Limb (tissue), 2 donors: Measurements from ENCODE around the gene ADCY10.
"Not testable (repeated sequence)": the region's sequence is repeated elsewhere in the genome, so short reads cannot be mapped to it uniquely, and the experiment has no call there.

ENCODE experiments used
- DNase-seq, 2 donors: peaks; one replicate each; pipeline ENCODE4 v3.0.0-alpha.2; 2016; ENCODE audit errors: extremely low spot score in 2 of 2

The ADCY10 gene

DNA sequence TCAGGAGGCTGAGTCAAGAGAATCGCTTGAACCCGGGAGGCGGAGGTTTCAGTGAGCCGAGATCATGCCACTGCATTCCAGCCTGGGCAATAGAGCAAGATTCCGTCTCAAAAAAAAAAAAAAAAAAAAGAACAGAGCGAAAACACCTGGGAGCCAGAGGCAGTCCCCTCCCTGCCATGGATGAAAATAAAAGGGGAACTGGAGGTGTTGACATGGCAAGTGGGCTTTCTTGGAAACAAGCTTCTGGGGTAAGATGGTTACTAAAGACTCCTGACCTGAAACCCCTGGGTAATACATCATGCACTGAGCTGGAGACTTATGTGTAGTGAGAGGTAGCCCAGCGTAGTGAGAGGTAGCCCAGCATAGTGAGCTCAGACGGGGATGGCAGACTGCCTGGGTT lies 31.6 kb downstream of the ADCY10 start:
- DNase-seq: no peak

DNA sequence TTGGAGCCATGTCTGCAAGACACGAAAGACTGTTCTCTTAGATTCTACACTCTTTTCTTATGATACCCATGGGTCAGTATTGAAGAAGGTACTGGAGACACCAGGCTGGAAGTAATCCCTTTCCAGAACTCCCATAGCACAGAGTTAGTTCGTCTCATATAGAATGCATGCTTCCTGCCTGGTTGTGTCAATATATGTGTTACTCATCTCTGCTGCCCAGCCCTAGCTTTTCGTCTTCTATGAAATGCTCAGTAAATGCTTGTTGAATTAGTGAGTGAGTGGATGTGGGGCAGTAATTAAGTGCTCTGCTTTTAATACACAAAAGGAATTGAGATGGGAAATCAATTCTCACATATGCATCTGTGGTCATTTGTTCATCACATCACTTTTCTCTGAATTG lies 32.1 kb downstream of the ADCY10 start:
- DNase-seq: no peak

DNA sequence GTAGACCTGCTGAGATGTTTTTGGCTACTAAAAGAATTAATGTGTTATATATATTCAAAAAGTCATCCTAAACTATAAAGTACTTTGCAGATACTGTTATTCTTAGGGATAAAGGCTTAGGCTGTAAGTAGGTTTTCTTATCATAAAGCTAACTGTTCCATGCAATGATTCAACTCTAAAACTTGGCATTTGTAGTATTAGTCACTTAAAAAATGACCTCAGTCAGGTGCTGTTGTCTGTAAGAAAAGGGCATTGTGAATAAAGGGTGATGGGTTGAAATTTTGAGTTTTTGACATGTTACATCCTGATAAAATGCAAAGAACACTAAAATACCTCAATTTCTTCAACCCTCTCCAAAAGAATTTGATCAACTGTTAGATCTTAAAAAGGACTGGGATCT lies 32.9 kb downstream of the ADCY10 start:
- DNase-seq: no peak

DNA sequence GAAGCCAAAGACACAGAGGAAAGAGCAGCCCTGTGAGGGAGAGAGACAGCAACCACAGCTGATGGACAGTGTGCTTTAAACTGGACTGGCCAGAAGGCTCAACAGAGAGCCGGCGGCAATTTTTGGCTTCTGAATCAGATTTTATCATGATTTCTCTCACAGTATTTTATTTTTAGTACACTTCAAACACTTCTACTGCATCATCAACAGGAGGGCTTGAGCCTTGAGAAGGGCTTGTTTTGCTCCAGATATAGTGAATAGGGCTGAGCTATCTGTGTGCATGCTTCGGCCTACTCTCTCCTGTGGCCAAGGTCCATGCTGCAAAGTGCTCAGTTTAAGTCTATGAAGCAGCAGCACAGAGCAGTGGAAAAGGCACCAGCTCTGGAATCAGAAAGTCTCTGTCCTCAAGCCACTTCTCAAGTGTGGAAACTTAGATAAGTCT lies 33.3 kb downstream of the ADCY10 start:
- no peak for DNase-seq

DNA sequence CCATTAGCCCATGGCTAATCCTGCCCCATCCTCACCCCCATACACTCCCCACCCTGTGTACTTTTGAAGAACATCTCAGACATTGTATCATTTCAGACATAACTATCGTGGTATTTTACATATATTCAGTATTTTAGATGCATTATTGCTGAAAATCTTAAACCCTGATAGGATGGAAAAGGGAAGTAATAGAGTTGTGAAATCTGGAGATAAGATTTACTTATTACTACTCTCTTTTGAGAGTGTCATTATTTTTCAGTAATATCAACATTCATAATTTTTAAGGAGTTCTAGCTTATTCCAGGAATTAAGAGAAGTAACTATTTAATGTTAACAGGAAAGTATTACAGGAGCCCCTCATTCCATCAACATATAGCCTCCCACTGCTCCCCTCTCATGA lies 34.4 kb downstream of the ADCY10 start:
- DNase-seq: no peak

DNA sequence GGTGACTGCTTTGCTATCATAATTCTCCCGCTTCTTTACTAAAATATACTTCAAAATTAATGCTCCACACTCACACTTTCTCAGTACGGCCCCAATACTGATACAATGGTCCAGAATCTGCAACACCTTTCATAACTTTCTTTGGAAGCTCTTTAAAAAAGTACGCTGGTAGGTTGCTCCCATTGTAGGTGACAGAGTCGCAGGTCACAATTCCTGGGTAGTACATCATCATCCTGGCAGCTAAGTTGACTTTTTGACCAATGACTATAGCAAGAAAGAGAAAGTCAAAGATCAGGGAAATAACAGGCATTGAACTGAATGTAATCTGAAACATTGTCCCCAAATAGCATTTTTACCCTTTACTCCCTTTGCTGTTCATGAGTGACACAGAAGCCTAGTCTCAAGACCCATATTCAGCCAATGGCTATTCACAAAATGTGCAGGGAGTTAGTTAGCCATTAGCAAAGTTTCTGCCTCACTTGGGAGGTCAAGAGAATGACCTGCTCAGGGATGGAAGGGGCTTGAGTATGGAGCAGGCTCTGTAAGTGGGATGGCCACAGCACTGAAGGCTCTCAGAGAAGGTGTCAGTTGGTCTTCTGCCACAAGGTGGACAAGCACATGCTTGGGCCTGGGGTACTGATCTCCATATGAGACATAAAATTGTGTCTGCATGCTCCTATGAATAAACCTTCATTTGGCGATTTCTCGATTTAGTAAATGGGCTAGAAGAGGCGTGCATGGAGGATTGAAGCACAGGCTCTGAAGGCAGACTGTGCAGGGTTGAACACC lies 35.4 kb downstream of the ADCY10 start:
- DNase-seq: no peak

DNA sequence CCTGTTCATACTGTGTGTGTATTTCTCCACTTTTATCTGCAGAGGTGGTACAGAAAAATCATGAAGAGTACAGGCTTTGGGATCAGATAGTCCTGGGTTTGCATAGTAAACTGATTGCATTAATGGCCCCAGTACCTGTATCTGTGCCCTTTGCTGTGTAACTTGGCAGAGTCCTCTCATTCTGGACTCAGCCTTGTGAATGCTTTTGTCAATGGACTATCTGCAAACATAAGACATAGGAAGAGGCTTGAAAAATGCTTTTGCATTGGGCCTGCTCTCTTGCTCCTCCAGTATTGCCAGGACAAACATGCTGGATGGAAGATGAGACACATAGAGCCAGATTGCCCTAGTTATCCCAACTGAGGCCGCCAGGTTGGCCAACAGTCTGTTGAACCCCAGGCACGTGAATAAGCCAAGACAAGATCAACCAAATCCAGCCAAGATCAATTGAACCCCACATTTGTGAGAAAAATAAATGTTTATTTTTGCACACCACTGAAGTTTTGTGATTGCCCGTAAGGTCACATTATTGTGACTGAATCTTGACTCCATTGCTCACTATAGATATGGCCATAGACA lies 37.2 kb downstream of the ADCY10 start:
- no peak for DNase-seq

DNA sequence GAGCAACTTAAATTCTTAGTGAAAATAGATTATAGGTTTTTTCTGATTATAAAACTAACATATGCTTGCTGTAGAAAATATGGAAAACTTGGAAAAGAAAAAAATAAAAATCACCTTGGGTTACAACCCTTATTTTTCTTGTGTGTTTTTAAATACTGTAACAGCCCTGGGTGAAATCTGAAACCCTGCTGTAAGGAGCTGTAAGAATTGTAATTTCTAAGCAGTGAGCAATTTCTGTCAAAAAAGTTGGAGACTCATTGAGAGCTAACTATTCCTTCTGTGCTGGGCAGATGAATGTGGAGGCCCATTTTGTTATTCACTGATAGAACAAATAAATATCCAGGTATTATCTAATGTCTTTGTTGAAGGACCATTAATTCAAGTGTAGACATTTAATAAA lies 42.6 kb downstream of the ADCY10 start:
- DNase-seq: no peak

DNA sequence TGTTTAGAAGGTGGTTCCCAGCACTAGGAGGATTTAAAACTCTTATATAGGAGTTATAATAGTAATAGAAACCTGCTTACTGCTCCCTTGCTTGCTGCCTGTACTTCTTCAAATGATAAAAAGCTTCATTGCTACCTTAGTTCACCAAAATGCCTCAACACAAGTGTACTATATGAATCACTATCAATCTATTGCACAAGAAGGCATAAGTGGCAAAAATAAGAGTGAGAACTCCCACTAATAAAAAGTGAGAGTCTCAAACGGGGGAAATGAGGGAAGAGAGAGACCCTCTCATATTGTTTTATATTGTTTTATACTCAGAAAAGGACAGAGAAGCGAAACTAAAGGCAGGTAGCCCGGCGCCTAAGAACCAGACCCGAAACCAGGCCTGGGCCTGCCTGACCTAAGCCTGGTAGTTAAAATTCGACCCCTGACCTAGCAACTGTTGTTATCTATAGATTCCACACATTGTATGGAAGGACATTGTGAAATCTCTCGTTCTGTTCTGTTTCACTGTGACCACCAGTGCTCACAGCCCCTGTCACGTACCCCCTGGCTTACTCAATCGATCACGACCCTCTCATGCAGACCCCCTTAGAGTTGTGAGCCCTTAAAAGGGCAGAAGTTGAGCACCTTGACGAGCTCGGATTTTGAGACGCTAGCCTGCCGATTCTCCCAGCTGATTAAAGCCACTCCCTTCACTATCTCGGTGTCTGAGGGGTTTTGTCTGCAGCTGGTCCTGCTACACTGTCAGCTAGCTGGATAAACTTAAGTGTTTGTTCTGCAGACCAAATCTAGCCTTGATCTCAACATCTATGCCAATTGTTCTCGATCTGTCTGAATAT lies 44.6 kb downstream of the ADCY10 start:
- not testable (repeated sequence) for DNase-seq

DNA sequence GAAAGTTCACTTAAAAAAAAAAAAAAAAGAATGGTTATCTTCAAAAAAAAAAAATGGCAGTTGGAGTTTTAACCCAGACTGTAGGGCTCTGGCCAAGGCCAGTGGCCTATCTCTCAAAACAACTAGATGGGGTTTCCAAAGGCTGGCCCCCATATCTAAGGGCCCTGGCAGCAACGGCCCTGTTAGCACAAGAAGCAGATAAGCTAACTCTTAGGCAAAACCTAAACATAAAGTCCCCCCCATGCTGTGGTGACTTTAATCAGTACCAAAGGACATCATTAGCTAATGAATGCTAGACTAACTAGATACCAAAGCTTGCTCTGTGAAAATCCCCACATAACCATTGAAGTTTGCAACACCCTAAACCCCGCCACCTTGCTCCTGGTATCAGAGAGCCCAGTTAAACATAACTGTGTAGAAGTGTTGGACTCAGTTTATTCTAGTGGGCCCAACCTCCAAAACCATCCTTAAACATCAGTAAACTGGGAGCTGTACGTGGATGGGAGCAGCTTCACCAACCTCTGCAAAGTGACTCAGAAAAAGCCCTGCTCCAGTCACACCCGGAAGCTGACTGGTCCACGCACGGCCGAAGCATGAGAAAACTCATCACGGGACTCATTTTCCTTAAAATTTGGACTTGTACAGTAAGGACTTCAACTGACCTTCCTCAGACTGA lies 47.1 kb downstream of the ADCY10 start:
- not testable (repeated sequence) for DNase-seq

DNA sequence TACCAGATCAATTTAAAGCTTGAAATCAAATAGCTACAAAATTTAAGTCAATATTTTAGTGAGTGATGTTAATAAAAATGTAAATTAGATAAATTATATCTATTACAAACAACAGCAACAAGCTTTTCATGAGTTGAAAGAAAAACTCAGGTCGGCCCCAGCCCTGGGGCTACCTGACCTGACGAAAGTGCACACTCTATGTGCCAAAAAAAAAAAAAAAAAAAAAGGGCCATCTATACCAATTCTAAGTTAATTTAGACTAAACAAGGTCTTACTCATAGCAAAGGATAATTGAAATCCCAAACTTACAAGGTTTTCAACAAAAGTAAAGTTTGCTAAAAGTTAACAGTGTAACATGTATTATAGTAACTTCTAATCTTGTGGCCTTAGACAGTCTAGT lies 47.6 kb downstream of the ADCY10 start:
- not testable (repeated sequence) for DNase-seq

DNA sequence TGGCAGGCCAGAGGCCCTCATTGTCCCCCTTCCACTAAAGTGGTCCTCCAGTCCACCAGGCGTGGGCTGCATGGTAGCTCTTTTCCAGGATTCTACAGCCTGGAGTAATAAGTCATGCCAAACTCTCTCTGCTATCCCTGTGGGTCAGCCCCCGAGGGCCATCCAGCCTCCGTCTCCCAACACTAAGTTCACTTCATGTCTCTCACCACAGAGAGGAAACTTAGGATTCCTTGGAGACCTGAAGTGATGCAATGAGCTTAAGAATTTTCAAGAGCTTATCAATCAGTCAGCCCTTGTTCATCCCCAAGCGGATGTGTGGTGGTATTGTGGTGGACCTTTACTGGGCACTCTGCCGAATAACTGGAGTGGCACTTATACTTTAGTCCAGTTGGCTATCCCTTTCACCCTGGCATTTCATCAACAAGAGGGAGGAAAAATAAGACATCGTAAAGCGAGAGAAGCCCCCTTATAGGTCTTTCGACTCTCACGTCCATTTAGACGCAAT lies 48.1 kb downstream of the ADCY10 start:
- not testable (repeated sequence) for DNase-seq

DNA sequence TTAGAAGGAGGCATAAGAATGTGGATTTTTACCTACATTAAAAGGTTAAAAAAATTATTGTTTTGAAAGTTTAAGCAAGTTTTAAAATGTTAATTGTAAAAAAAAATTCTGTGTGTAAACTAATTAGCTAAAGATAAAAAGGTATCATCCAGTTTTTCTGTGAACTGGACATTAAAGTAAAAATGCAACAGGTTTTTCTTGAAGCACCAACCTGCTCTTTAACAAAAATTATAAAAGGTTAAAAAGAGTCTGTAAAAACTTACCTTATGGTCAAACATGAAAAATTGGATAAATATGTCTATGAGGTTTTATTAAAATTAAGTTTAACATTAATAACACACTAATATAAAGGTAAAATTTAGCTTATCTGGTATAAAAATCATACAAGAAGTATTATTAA lies 48.7 kb downstream of the ADCY10 start:
- DNase-seq: not testable (repeated sequence)

DNA sequence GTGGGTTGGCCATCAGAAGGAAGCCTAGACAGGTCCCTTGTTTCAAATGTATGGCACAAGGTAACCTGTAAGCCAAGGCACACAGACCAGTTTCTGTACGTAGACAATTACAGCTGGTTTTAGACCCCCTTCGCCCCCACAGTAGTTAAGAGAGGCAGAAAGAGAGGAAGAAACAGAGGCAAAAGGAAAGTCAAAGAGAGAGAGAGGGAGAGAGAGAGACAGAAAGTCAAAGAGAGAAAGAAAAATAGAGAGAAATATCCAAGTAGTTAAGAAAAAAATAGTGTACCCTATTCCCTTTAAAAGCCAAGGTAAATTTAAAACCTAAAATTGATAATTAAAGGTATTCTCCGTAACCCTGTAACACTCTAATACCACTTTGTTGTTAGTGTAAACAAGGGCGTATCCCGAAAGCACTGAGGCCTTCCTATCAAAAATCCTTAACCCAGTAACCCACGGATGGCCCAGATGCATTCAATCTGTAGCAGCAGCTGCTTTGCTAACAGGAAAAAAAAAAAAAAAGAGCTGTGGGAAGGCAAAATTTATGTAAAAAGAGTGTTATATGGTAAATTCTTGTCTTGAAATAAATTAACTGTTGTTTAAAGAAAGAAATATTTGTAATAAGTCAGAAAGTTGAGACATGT lies 49.4 kb downstream of the ADCY10 start:
- DNase-seq: no peak

DNA sequence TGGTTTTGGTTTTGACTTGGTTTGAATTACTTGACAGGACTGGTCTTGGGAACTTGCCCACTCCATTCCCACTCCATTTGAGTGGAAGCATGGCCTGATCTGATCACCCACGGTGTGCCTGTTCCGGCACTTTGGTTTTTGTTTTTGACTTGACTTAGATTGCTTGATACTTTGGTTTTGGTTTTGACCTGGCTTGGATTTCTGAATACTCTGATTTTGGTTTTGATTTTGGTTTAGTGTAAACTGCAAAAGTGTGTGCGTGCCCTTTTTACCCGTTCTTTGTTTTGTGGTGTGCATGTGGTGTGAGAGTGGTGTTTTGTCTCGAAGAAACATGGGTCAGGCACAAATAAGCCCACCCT lies 50.0 kb downstream of the ADCY10 start:
- DNase-seq: no peak

DNA sequence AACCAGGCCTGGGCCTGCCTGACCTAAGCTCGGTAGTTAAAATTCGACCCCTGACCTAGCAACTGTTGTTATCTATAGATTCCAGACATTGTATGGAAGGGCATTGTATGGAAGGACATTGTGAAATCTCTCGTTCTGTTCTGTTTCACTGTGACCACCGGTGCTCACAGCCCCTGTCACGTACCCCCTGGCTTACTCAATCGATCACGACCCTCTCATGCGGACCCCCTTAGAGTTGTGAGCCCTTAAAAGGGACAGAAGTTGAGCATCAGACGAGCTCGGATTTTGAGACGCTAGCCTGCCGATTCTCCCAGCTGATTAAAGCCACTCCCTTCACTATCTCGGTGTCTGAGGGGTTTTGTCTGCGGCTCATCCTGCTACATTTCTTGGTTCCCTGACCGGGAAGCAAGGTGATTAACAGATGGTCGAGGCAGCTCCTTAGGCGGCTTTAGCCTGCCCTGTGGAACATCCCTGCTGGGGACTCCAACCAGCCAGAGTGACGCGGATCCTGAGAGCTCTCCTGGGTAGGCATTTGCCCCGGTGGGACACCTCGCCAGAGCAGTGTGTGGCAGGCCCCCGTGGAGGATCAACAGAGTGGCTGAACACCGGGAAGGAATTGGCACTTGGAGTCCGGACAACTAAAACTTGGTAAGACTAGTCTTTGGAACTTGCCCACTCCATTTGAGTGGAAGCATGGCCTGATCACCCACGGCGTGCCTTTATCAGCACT lies 50.6 kb downstream of the ADCY10 start:
- DNase-seq: not testable (repeated sequence)

DNA sequence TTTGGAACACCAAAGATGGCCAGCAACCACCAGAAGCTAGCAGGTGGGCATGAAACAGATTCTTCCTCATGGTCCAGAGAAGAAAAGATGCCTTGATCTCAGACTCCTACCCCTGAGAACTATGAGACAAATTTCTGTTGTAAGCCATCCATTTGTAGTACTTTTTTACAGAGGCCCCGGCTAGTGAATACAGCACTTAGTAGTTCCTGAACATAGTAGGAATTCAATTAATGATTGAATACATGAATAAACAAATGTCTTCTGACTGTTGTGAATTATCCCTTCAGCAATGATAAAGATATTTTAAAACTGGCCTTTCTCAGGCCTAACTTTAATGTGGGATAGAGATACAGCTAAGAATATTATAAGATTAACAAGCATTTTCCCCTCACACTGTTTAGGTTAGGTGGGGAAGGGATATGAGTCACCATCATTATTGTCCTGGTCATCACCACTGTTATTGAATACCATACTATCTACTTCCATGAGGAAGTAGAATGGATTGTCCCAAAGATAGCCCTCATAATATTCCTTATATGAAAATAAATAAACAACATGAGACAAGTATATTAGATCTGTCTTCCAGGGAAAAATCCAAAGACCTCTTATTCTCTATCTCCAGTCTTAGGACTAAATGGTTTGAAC lies 51.4 kb downstream of the ADCY10 start:
- no peak for DNase-seq

DNA sequence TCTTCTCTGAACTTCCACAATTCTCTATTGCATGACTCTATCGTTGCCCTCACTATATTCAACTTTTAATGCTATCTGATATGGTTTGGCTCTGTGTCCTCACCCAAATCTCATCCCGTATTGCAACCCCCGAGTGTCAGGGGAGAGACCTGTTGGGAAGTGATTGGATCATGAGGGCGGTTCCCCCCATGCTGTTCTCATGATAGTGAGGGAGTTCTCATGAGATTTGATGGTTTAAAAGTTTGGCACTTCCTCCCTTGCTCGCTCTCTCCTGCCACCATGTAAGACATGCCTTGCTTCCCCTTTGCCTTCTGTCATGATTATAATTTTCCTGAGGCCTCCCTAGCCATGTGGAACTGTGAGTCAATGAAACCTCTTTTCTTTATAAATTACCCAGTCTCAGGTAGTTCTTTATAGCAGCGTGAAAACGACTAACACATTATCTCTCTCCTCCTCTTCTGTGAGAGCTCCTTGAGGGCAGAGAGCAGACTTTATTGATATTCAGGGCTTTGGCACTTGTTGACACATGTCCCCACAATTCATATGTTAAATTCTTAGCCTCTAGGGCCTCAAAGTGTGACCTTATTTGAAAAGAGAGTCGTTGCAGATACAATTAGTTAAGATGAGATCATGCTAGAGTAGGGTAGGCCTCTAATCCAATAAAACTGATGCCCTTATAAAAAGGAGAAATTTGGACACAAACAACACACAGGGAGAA lies 52.1 kb downstream of the ADCY10 start:
- no peak for DNase-seq

DNA sequence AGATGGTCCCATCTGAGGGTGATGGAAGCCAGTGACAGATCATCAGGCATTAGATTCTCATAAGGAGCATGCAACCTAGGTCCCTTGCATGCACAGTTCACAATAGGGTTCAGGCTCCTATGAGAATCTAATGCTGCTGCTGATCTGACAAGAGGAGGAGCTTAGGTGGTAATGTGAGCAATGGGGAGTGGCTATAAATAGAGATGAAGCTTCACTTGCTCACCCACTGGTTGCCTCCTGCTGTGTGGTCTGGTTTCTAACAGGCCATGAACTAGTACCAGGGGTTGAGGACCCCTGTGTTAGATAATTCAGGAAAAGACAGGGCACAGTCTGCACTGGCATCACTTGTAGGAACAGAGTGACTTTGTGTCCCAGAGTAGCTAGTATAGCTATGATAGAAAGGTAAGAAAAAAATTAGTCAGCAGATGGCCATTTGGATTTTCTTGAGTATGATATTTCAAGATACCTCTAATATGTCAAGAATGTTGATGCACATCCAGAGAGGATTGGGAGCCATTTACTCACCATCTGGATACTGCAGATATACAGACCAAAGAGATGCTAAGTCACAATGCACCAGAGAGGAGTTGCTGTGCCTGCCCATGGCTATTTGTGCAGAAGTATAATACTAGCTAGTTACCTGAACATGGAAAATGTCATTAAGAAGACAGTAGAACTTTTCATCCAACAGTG lies 53.6 kb downstream of the ADCY10 start:
- no peak for DNase-seq
